HCT116 (cell line): ENCODE measurements around the gene HSPA9. TPM values are rescaled to one million over a fixed set of nuclear protein-coding genes. Genes with fewer than 3 reads are reported as not detected.

Source experiments
- ATAC-seq: fragments of 200-7000 bp; cut with Tn5 transposase; 2 replicates; pipeline ENCODE4 v1.9.1; 2020; ENCODE audit warnings: mild to moderate bottlenecking, moderate library complexity
- BruUV-seq: library from RNA; stranded (reverse); fragments of 400-500 nt; replicated peaks from 2 replicates; lab custom pipeline; 2021; lab: Mats Ljungman, UMichigan
- CTCF ChIA-PET: fragments of 300-600 bp; sonication (Branson Sonifier 250); formaldehyde crosslinking; loops from one replicate; lab custom pipeline; 2021; ENCODE audit warnings: antibody characterized with exemption; lab: Charles Lee
- POLR2A ChIA-PET: fragments of 300-600, 350-600 bp; sonication (Branson Sonifier 250); formaldehyde crosslinking; loops from one replicate; lab custom pipeline; 2021; ENCODE audit warnings: antibody characterized with exemption; lab: Charles Lee
- RAD21 ChIA-PET, 2 experiments: fragments of 300-600 bp; sonication (Branson Sonifier 250); formaldehyde crosslinking; loops; one replicate each; lab custom pipeline; 2023; ENCODE audit warnings: low total read pairs in 2 of 2; ENCODE audit not compliant: uncharacterized antibody in 2 of 2, unreplicated experiment in 2 of 2, low non-redundant PET in 1 of 2; lab: Charles Lee
- DNase-seq: peaks from one replicate; pipeline ENCODE4 v3.0.0-alpha.2; 2010; ENCODE audit warnings: low read depth, low spot score
- H2AFZ ChIP-seq: fragments of 200-600 bp; shearing (Covaris generic), sonication (generic); 2 replicates; pipeline ENCODE4 v1.6.1; 2017; ENCODE audit warnings: low read depth, mixed run types, mixed read lengths, antibody characterized with exemption, low read length; ENCODE audit not compliant: poor library complexity, severe bottlenecking
- H3K27ac ChIP-seq: 2 replicates; pipeline ENCODE4 v1.5.1; 2012; ENCODE audit warnings: low read depth, low read length
- H3K27me3 ChIP-seq: fragments of 200-600 bp; sonication (generic); 2 replicates; pipeline ENCODE4 v1.6.1; 2016; ENCODE audit warnings: mixed run types, low read length, mixed read lengths; ENCODE audit not compliant: insufficient read depth
- H3K36me3 ChIP-seq, 2 experiments: fragments of 200-500 bp in 1 of 2; fragments of 200-600 bp in 1 of 2; sonication (Bioruptor generic) in 1 of 2; sonication (generic) in 1 of 2; 2 replicates each; pipeline versions ENCODE4 v1.5.1 to v1.6.1; 2014 to 2016; ENCODE audit warnings: low read length in 2 of 2, inconsistent platforms in 1 of 2, mixed read lengths in 1 of 2, mixed run types in 1 of 2; ENCODE audit not compliant: insufficient read depth in 2 of 2, control insufficient read depth in 1 of 2
- H3K4me1 ChIP-seq, 2 experiments: fragments of 200-600 bp in 1 of 2; sonication (generic) in 1 of 2; 2 replicates each; pipeline versions ENCODE4 v1.5.1 to v1.6.1; 2012 to 2017; ENCODE audit warnings: low read length in 2 of 2, inconsistent platforms in 1 of 2, mild to moderate bottlenecking in 1 of 2, mixed read lengths in 1 of 2, mixed run types in 1 of 2, moderate library complexity in 1 of 2; ENCODE audit not compliant: insufficient read depth in 2 of 2, control insufficient read depth in 1 of 2
- H3K4me2 ChIP-seq: fragments of 200-600 bp; sonication (generic); 2 replicates; pipeline ENCODE4 v1.6.1; 2017; ENCODE audit warnings: mixed run types, low read length, mixed read lengths
- H3K4me3 ChIP-seq, 2 experiments: fragments of 200-600 bp in 1 of 2; sonication (generic) in 1 of 2; replicated peaks in 1 of 2; 2 replicates each; pipeline ENCODE4 v1.5.1; 2011 to 2016; ENCODE audit warnings: low read length in 2 of 2, control low read depth in 1 of 2, low read depth in 1 of 2, mild to moderate bottlenecking in 1 of 2, mixed read lengths in 1 of 2, mixed run types in 1 of 2
- H3K79me2 ChIP-seq: fragments of 200-600 bp; sonication (generic); 2 replicates; pipeline ENCODE4 v1.6.1; 2017; ENCODE audit warnings: mild to moderate bottlenecking, mixed run types, low read length, moderate library complexity, mixed read lengths; ENCODE audit not compliant: insufficient read depth
- H3K9ac ChIP-seq: fragments of 200-600 bp; sonication (generic); 2 replicates; pipeline ENCODE4 v1.6.1; 2016; ENCODE audit warnings: low read length, mixed read lengths
- H3K9me2 ChIP-seq: fragments of 200-600 bp; sonication (generic), shearing (Covaris generic); 2 replicates; pipeline ENCODE4 v1.6.1; 2017; ENCODE audit warnings: mixed run types, mild to moderate bottlenecking, moderate library complexity; ENCODE audit not compliant: insufficient read depth
- H3K9me3 ChIP-seq, 2 experiments: fragments of 200-500 bp in 1 of 2; fragments of 200-600 bp in 1 of 2; sonication (Bioruptor generic) in 1 of 2; sonication (generic) in 1 of 2; 2 replicates each; pipeline ENCODE4 v1.6.1; 2014 to 2017; ENCODE audit warnings: low read length in 2 of 2, mixed read lengths in 2 of 2, inconsistent platforms in 1 of 2, low read depth in 1 of 2, mild to moderate bottlenecking in 1 of 2, mixed run types in 1 of 2, moderate library complexity in 1 of 2; ENCODE audit not compliant: control insufficient read depth in 1 of 2, insufficient read depth in 1 of 2
- H4K20me1 ChIP-seq: fragments of 200-600 bp; sonication (generic), shearing (Covaris generic); 2 replicates; pipeline ENCODE4 v1.6.1; 2017; ENCODE audit warnings: mixed run types, mild to moderate bottlenecking, moderate library complexity; ENCODE audit not compliant: insufficient read depth
- CBX3 ChIP-seq: IDR thresholded peaks from 2 replicates; pipeline ENCODE4 v1.6.1; 2012; ENCODE audit warnings: low read depth
- CEBPB ChIP-seq: IDR thresholded peaks from 2 replicates; pipeline ENCODE4 v1.6.1; 2012; ENCODE audit warnings: low read depth
- EGR1 ChIP-seq: IDR thresholded peaks from 2 replicates; pipeline ENCODE4 v1.6.1; 2012; ENCODE audit warnings: low read depth
- ELF1 ChIP-seq: IDR thresholded peaks from 2 replicates; pipeline ENCODE4 v1.6.1; 2012; ENCODE audit warnings: low read depth, borderline replicate concordance
- EZH2 ChIP-seq: fragments of 200-600 bp; sonication (generic); IDR thresholded peaks from 2 replicates; pipeline ENCODE4 v1.6.1; 2017; ENCODE audit warnings: antibody characterized with exemption, mixed run types
- EZH2phosphoT487 ChIP-seq: fragments of 200-600 bp; IDR thresholded peaks from 2 replicates; pipeline ENCODE4 v1.6.1; 2018; ENCODE audit warnings: antibody characterized with exemption, borderline replicate concordance
- FOSL1 ChIP-seq: IDR thresholded peaks from 2 replicates; pipeline ENCODE4 v1.6.1; 2012; ENCODE audit warnings: low read depth
- JUND ChIP-seq: IDR thresholded peaks from 2 replicates; pipeline ENCODE4 v1.6.1; 2012
- POLR2AphosphoS5 ChIP-seq: IDR thresholded peaks from 2 replicates; pipeline ENCODE4 v1.6.1; 2011; ENCODE audit warnings: mild to moderate bottlenecking, low read depth, low read length, moderate library complexity
- SIN3A ChIP-seq: IDR thresholded peaks from 2 replicates; pipeline ENCODE4 v1.6.1; 2012; ENCODE audit warnings: low read depth
- SP1 ChIP-seq: IDR thresholded peaks from 2 replicates; pipeline ENCODE4 v1.6.1; 2012; ENCODE audit warnings: low read depth
- SRF ChIP-seq: IDR thresholded peaks from 2 replicates; pipeline ENCODE4 v1.6.1; 2012; ENCODE audit warnings: low read depth
- TCF7L2 ChIP-seq: IDR thresholded peaks from 2 replicates; pipeline ENCODE4 v1.7.0; 2011; ENCODE audit warnings: borderline replicate concordance, inconsistent platforms; ENCODE audit not compliant: insufficient read depth, insufficient read length; ENCODE audit errors: extremely low read depth
- YY1 ChIP-seq: IDR thresholded peaks from 2 replicates; pipeline ENCODE4 v1.6.1; 2011; ENCODE audit warnings: low read length, low read depth, moderate library complexity, mild to moderate bottlenecking; ENCODE audit not compliant: insufficient replicate concordance; ENCODE audit errors: extremely low read depth
- ZNF274 ChIP-seq: fragments of 200-500 bp; sonication (Bioruptor generic); IDR thresholded peaks from 2 replicates; pipeline ENCODE4 v1.6.1; 2014; ENCODE audit warnings: mild to moderate bottlenecking, low read depth, low read length, inconsistent platforms
- intact Hi-C: fragments of 100-400 bp; cut with micrococcal nuclease; formaldehyde crosslinking; loops from 2 replicates; pipeline ENCODE4 v1.10.0; 2022
- total RNA-seq: library from RNA; stranded (reverse); gene quantifications from one replicate; pipeline ENCODE4 v1.2.1, GENCODE V29; 2021; ENCODE audit not compliant: unreplicated experiment
- TF ChIP-seq, protein P1 (sequence below): IDR thresholded peaks from 2 replicates; pipeline ENCODE4 v1.6.1; 2012
- TF ChIP-seq, protein P2 (sequence below), 3 experiments: fragments of 200-600 bp in 1 of 3; sonication (generic) in 1 of 3; IDR thresholded peaks in 2 of 3; conservative IDR thresholded peaks in 1 of 3; 2 replicates each; pipeline ENCODE4 v1.5.1; 2012 to 2017; ENCODE audit warnings: low read depth in 2 of 3, low read length in 2 of 3, antibody characterized with exemption in 1 of 3, borderline replicate concordance in 1 of 3, control low read depth in 1 of 3, mild to moderate bottlenecking in 1 of 3, mixed read lengths in 1 of 3, mixed run types in 1 of 3, moderate library complexity in 1 of 3; ENCODE audit not compliant: insufficient read depth in 1 of 3
- TF ChIP-seq, protein P3 (sequence below): IDR thresholded peaks from 2 replicates; pipeline ENCODE4 v1.6.1; 2012
- TF ChIP-seq, protein P4 (sequence below): IDR thresholded peaks from 2 replicates; pipeline ENCODE4 v1.6.1; 2011; ENCODE audit warnings: mild to moderate bottlenecking, low read length, moderate library complexity; ENCODE audit not compliant: insufficient replicate concordance; ENCODE audit errors: extremely low read depth
- TF ChIP-seq, protein P5 (sequence below): IDR thresholded peaks from 2 replicates; pipeline ENCODE4 v1.6.1; 2012; ENCODE audit warnings: low read depth

Gene HSPA9
- total RNA-seq, 1 experiment from 2014 or later = 486 TPM

DNA sequence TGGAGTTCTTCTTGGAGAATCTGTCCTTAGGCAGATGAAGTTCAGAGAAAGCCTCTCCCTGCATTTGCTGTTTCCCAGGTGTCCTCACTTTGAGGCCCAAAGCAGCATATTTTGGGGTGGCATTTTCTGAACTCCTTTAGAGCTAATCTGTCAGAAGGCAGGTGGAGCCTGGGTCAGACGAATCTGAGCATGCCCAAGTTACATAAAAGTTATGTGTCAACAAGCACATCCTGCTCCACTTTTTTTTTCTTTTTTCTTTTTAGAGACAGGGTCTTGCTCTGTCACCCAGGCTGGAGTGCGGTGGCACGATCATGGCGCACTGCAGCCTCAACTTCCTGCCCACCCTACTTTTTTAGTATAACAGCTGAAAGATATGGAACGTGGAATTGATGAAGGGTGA lies 41.3 kb upstream of the HSPA9 start:
- Histone ChIP-seq H4K20me1 (no peaks in the 10 kb centered on the region), H3K9ac (no peak overlapping the region), H3K4me1 (no peaks in the 10 kb centered on the region), H2AFZ (no peak overlapping the region), H3K9me3 (no peaks in the 10 kb centered on the region), H3K27me3 (no peaks in the 10 kb centered on the region), H3K4me2 (no peak overlapping the region), H3K4me3 (no peak overlapping the region), H3K27ac (no peak overlapping the region), H3K36me3 (no peaks in the 10 kb centered on the region), H3K9me2 (no peaks in the 10 kb centered on the region), H3K79me2 (no peaks in the 10 kb centered on the region)
- no peak for TF ChIP-seq JUND
- no peak for TF ChIP-seq EZH2
- no peak for TF ChIP-seq ELF1
- TF ChIP-seq, protein P1, sequence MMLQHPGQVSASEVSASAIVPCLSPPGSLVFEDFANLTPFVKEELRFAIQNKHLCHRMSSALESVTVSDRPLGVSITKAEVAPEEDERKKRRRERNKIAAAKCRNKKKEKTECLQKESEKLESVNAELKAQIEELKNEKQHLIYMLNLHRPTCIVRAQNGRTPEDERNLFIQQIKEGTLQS = no peak
- TF ChIP-seq, protein P2, sequence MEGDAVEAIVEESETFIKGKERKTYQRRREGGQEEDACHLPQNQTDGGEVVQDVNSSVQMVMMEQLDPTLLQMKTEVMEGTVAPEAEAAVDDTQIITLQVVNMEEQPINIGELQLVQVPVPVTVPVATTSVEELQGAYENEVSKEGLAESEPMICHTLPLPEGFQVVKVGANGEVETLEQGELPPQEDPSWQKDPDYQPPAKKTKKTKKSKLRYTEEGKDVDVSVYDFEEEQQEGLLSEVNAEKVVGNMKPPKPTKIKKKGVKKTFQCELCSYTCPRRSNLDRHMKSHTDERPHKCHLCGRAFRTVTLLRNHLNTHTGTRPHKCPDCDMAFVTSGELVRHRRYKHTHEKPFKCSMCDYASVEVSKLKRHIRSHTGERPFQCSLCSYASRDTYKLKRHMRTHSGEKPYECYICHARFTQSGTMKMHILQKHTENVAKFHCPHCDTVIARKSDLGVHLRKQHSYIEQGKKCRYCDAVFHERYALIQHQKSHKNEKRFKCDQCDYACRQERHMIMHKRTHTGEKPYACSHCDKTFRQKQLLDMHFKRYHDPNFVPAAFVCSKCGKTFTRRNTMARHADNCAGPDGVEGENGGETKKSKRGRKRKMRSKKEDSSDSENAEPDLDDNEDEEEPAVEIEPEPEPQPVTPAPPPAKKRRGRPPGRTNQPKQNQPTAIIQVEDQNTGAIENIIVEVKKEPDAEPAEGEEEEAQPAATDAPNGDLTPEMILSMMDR (IDR thresholded peaks at IDR 0.05 in 2 of 3, conservative IDR thresholded peaks at IDR 0.05 in 1 of 3; ENCODE audit: borderline replicate concordance in 1 of 3, insufficient read depth in 1 of 3, low read depth in 2 of 3, low read length in 2 of 3) = no peak
- TF ChIP-seq, protein P3, sequence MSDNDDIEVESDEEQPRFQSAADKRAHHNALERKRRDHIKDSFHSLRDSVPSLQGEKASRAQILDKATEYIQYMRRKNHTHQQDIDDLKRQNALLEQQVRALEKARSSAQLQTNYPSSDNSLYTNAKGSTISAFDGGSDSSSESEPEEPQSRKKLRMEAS = no peak
- TF ChIP-seq SP1 = no peak
- TF ChIP-seq, protein P4, sequence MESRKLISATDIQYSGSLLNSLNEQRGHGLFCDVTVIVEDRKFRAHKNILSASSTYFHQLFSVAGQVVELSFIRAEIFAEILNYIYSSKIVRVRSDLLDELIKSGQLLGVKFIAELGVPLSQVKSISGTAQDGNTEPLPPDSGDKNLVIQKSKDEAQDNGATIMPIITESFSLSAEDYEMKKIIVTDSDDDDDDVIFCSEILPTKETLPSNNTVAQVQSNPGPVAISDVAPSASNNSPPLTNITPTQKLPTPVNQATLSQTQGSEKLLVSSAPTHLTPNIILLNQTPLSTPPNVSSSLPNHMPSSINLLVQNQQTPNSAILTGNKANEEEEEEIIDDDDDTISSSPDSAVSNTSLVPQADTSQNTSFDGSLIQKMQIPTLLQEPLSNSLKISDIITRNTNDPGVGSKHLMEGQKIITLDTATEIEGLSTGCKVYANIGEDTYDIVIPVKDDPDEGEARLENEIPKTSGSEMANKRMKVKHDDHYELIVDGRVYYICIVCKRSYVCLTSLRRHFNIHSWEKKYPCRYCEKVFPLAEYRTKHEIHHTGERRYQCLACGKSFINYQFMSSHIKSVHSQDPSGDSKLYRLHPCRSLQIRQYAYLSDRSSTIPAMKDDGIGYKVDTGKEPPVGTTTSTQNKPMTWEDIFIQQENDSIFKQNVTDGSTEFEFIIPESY = no peak
- no peak for TF ChIP-seq CEBPB
- TF ChIP-seq SIN3A = no peak
- TF ChIP-seq FOSL1 = no peak
- TF ChIP-seq EZH2phosphoT487 = no peak
- TF ChIP-seq CBX3 = no peak
- no peak for TF ChIP-seq SRF
- no peak for TF ChIP-seq TCF7L2
- TF ChIP-seq ZNF274 = no peak
- TF ChIP-seq, protein P5, sequence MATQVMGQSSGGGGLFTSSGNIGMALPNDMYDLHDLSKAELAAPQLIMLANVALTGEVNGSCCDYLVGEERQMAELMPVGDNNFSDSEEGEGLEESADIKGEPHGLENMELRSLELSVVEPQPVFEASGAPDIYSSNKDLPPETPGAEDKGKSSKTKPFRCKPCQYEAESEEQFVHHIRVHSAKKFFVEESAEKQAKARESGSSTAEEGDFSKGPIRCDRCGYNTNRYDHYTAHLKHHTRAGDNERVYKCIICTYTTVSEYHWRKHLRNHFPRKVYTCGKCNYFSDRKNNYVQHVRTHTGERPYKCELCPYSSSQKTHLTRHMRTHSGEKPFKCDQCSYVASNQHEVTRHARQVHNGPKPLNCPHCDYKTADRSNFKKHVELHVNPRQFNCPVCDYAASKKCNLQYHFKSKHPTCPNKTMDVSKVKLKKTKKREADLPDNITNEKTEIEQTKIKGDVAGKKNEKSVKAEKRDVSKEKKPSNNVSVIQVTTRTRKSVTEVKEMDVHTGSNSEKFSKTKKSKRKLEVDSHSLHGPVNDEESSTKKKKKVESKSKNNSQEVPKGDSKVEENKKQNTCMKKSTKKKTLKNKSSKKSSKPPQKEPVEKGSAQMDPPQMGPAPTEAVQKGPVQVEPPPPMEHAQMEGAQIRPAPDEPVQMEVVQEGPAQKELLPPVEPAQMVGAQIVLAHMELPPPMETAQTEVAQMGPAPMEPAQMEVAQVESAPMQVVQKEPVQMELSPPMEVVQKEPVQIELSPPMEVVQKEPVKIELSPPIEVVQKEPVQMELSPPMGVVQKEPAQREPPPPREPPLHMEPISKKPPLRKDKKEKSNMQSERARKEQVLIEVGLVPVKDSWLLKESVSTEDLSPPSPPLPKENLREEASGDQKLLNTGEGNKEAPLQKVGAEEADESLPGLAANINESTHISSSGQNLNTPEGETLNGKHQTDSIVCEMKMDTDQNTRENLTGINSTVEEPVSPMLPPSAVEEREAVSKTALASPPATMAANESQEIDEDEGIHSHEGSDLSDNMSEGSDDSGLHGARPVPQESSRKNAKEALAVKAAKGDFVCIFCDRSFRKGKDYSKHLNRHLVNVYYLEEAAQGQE = no peak
- TF ChIP-seq YY1 = no peak
- no peak for TF ChIP-seq EGR1
- no peak for TF ChIP-seq POLR2AphosphoS5
- RAD21 ChIA-PET = no interaction called here
- no peak for ATAC-seq
- BruUV-seq = no TSS peak
- CTCF ChIA-PET = no interaction called here
- POLR2A ChIA-PET = no interaction called here
- intact Hi-C loops = no loop called here
- no peak for DNase-seq
